GM19043 (cell line): ENCODE data around the gene NSL1.

Experiments
- ATAC-seq: cut with Tn5 transposase; IDR thresholded peaks from one replicate; pipeline ENCODE4 v1.9.1; 2021; ENCODE audit warnings: low read depth; ENCODE audit not compliant: unreplicated experiment

Gene NSL1, protein sequence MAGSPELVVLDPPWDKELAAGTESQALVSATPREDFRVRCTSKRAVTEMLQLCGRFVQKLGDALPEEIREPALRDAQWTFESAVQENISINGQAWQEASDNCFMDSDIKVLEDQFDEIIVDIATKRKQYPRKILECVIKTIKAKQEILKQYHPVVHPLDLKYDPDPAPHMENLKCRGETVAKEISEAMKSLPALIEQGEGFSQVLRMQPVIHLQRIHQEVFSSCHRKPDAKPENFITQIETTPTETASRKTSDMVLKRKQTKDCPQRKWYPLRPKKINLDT

DNA sequence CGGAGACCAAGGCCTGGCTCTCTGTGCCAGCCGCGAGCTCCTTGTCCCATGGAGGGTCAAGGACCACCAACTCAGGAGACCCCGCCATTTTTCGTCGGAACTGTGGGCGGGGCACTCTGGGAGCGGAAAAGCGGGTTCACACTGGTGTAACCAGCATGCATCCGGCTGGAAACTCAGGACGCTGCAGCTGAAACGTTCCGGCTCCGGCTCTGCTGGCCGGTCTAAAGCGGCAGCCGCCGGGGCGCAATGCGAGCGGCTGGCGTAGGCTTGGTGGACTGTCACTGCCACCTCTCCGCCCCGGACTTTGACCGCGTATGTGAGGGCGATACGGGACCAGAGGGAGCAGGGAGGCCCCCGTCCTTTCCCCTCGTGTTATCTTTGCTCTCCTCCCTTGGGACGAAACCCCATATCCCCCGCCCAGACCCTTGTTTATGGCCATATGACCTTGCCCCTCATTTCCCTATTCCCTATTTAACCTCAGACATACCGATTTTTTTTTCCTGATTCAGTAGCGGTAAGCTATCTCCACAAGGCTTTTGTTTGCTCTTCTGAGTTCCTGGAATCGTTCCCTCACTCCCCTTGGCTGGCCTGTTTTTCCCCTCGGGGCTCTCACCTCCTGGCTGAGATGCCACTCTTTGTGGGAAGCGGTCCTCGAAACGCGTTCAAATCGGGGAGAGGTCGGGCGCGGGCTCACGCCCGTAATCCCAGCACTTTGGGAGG, at the start of gene NSL1, which contains the start of gene TATDN3:
NSL1 (minus strand) TSS at position 102 of the 720 bp plus-strand sequence; CDS start at position 88, 14 bp downstream.
TATDN3 (plus strand) TSS at position 219 of the 720 bp plus-strand sequence; CDS start at position 247, 28 bp downstream.
- peak; percentile 57 for ATAC-seq

- ATAC-seq = no peak
Measured at GRCh38 chr1:212838145-212838544, 46.6 kb upstream of the NSL1 start.

GRCh38 chr1:212833211-212834207, 41.9 kb upstream of the NSL1 start:
- peak; percentile 85 for ATAC-seq

DNA sequence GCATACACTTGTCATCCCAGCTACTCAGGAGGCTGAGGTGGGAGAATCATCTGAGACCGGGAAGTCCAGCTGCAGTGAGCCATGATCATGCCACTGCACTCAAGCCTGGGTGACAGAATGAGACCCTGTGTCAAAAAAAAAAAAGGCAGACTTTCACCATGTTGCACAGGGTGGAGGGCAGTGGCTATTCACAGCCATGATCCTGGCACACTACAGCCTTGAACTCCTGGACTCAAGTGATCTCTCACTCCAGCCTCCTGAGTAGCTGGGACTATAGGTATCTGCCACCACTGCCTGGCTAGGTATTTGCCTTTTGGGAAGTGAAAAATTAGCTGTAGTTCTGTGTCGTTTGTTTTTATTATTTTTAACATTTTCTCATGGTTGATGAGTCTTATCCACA, 36.8 kb upstream of the NSL1 start:
- no peak for ATAC-seq

GRCh38 chr1:212827831-212828278, 36.3 kb upstream of the NSL1 start:
- ATAC-seq = no peak

DNA sequence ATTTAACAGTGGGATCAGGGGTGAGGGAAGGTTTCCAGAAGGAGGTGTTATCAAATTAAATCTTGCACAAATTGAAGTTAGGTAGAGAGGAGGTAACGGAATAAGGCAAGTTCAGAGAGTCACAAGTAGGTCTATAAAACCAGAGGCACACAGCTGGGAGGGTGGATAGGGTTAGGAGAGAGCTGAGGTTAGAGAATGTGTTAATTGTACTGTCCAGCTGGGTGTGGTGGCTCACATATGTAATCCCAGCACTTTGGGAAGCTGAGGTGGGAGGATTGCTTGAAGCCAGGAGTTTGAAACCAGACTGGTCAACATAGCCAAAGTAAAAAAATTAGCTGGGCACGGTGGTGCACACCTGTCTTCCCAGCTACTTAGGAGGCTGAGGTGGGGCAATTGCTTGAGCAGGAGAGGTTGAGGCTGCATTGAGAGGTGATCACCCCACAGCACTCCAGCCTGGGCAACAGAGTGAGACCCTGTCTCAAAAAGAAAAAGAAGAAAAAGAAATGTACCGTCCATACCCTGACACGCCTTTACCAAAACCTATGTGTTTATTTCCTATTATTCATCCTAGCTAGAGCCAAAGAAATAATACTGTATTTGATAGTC, 35.7 kb upstream of the NSL1 start:
- ATAC-seq = no peak

DNA sequence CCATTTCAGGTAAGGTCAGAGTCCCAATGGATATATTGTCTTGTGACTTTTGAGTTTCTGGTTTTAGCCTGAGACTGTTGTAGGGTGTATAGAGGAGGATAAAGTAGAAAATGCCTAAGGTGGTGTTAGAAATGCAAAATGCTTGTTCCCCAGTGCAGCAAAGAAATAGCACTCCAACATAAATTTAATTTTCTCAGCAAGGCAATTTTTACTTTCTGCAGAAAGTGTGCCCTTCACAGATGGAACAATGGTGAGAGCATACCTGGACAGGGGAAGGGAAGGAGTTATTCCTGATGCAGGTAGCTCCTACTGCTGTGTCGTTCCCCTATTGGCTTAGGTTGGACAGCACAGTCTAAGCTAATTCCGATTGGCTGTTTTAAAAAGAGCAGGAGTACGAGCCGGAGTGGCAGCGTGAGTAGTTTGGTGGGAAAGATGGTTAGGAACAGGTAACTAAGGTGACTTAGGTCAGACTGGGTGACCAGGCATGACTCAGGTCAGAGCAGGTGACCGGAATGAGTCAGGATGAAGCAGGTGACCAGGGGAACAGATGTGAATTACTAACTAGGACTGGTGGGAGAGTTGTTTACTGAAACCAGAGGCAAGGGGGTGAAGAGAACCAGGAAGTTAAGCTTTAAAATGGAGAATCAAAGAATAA, 34.3 kb upstream of the NSL1 start:
- ATAC-seq = no peak

GRCh38 chr1:212824201-212824600, 32.6 kb upstream of the NSL1 start:
- no peak for ATAC-seq

DNA sequence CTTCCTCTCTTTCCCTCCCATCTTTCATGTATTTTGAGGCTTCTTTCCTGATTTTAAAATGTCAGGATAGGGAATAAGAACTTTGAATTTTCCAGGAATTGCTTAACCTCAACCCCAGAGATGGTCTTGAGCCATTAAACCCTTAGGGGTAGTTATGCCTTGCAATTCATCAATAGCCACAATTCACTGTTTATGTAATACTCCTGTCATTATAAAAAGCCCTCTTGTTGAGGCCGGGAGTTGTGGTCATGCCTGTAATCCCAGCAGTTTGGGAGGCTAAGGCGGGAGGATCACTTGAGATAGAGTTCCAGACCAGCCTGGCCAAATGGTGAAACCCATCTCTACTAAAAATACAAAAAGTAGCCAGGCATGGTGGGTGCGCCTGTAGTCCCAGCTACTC, 31.4 kb upstream of the NSL1 start:
- no peak for ATAC-seq

- no peak for ATAC-seq
Measured at GRCh38 chr1:212820969-212821368, 29.4 kb upstream of the NSL1 start.

- peak; percentile 68 for ATAC-seq
Measured at GRCh38 chr1:212819726-212820125, 28.1 kb upstream of the NSL1 start.

- ATAC-seq = no peak
Measured at GRCh38 chr1:212816567-212817278, 25.1 kb upstream of the NSL1 start.

- ATAC-seq = no peak
Measured at GRCh38 chr1:212814537-212815334, 23.2 kb upstream of the NSL1 start.

- ATAC-seq = no peak
Measured at GRCh38 chr1:212805767-212806166, 14.2 kb upstream of the NSL1 start.

DNA sequence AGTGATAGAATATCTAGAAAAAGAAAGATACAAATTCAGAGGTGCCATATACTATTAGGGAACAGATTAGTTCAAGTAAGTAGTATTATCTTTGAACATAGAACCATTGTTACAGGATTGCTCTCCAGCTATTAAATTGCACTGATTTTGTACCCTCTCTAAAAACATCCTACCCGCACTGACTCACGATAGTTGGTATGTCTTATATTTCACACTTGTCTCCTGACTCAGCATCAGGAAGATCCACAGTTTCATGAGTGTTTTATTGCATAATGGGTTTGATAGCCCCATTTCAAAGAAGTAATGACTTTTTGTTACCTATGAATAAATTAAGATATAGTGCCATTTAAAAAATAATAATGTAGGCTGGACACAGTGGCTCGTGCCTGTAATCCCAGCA, 6.1 kb upstream of the NSL1 start:
- ATAC-seq = no peak

DNA sequence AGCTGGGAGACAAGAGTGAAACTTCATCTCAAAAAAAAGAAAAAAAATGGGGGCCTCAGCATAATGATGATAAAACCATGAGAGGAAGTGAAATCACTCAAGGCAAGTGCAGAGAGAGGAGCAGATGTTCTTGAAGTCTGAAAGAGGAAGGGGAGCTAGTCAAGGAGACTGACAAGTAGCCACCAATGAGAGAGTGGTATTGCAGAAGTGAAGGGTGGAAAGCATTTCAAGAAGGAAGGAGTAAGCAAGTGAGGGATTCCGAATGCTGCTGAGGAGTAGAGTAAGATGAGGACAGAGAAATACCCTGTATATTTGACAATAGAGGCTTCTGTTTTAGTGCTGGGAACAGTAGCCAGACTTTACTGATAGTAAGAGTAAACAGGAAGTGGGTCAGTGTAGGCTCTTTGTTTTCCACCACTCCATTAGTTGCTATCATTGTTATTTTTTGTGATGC, 3.0 kb upstream of the NSL1 start:
- ATAC-seq = peak; percentile 87

DNA sequence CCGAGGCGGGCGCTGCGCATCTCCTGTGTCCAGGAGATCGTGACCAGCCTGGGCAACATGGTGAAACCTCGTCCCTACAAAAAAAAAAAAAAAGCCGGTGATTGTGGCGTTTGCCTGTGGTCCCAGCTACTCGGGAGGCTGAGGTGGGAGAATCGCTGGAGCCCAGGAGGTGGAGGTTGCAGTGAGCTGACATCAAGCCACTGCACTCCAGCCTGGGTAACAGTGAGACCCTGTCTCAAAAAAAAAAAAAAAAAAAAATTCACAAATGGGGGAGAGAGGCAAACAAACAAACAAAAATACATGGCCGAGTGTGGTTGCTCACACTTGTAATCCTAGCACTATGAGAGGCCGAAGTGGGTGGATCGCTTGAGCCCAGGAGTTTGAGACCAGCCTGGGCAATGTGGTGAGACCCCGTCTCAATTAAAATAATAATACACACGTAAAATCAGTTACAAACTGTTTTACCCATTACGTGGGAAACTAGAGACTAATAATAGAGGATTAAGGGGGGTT, 875 bp upstream of the NSL1 start:
- no peak for ATAC-seq

- peak; percentile 23 for ATAC-seq
Measured at GRCh38 chr1:212791261-212791675, 309 bp downstream of the NSL1 start.
